Measurements from ENCODE around the gene CHGA.

The CHGA gene

GRCh38 chr14:92982956-92983355 lies 60.0 kb downstream of the CHGA start:
- no peak for DNase-seq (ENCODE audit: low read depth, low spot score)

- no peak for DNase-seq (ENCODE audit: low read depth, low spot score)
Measured at GRCh38 chr14:92984082-92984788, 61.3 kb downstream of the CHGA start.

Measured in activated naive CD8-positive, alpha-beta T cell treated with anti-CD3 and anti-CD28 coated beads, Interleukin-2, amount 50 U/mL, for 16 hours (primary cell).